Caki2 (cell line): ENCODE data around the gene SEC63. TPM values are rescaled to one million over a fixed set of nuclear protein-coding genes. Genes with fewer than 3 reads are reported as not detected.

Experiments used
- DNase-seq: peaks from one replicate; pipeline ENCODE4 v3.0.0-alpha.2; 2015; ENCODE audit warnings: low read depth
- in situ Hi-C: cut with HindIII; loops from 2 replicates; pipeline ENCODE4 v1.10.0; 2016; ENCODE audit warnings: low sequenced_read_pairs, low pct_unique_long_range_greater_than_20kb, mixed read lengths
- total RNA-seq: library from RNA; depleted of rRNA; stranded (reverse); fragments of >200 nt; shearing (Covaris generic); gene quantifications from 2 replicates; pipeline ENCODE4 v1.2.3, GENCODE V29; 2014; ENCODE audit warnings: low replicate concordance

The SEC63 gene
- total RNA-seq, 1 experiment from 2014 or later, result 6.6 TPM

DNA sequence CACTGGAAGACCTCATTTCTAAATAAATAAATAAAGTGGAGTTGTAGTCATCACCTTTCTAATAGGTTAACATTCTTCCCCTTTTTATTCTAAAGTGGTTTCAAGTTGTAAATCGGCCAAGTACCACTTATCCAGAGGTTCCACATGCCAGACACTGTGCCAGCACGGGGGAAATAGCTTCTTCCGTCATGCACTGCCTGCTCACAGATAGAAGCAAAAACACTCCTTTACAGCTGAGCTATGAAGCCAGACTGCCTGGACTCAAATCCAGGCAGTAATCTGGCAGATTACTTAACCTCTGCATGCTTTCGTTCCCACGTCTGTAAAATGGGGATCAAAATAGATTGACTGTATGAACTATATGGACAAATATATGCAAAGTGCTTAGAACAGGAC, 116.7 kb downstream of the SEC63 start:
- in situ Hi-C loops, result no loop called here
- no peak for DNase-seq

DNA sequence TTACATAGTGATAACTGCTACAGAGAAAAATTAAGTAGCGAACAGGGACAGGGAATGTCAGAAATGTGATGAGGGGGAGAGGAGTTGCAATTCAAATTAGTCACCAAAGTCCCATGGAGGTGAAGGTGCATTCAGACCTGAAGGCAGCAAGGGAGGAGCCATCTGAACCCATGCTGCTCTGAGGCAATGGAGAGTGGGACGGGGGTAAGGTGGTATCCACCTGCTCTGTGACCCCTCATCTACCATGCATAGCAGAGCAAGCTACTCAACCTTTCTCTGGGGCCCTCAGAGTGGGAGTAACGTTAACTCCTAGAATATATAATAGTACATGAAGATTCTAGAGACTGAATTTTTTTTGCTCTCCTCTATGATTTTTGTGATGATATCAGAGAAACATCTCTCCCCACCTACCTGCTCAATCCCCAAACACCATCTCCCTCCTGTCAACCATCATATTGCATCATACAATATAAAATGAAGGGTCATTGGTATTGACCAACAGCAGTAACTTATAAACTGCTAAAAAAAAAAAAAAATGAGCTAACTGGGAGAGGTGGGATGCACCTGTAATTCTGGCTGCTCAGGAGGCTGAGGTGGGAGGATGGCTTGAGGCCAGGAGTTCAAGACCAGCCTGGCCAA, 117.3 kb downstream of the SEC63 start:
- in situ Hi-C loops, result no loop called here
- no peak for DNase-seq

DNA sequence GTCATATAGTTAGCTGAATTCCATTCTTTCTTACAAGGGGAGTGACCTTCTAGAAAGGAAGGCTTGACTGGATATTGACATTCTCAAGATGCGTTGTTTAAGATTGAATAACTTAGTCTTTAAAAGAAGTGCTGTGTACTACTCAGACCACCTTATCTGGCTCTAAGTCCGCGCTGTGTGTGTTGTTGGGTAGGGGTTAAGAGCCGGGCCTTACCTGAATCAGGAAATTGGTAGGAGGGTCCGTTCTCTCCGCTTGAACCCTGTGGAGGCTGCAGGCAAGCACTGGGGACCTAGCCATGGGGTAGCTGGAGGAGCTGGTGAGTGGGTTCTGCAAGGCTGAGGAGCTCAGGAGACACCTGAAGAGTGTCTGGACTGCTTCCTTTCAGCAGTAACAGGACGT, 124.9 kb downstream of the SEC63 start:
- in situ Hi-C loops, result no loop called here
- no peak for DNase-seq

DNA sequence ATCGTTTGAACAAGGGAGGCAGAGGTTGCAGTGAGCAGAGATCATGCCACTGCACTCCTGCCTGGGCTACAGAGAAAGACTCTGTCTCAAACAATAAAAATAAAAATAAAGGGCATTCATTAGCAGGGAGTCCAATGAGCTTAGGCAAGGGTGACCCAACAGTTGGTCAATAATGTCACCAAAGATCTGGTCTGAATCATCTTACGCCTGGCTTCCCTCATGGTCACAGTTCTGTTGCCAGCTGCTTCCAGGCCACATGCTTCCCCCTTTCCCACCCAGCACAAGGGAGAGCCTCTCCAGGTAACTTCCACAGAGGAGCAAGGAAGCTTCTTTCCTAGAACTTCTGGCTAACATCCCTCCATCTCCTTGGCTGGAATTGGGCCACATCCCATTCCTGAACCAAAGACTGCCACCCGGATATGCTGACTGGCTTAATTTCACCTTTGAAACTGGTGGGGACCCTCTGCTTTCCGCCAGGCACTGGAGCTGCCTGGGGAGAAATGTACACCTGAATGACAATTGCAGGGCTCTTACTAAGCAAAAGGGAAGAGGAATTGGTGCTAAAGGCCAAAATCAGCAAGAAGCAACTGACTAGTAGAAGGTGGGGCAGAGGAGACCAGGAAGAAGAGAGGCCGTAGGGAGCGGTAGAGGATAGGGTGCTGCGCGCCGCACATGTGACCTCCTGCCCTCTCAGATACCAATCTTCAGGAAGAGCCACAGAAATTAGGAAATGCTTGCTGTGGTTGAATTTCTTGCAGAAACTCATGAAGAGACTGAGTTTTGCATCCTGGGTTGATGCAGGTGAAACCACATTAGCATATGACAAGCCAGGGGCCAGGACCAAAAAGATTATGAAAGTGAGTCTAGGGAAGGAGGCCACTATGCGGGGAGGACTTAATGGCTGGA, 125.6 kb downstream of the SEC63 start:
- DNase-seq, result no peak
- in situ Hi-C loops, result no loop called here

DNA sequence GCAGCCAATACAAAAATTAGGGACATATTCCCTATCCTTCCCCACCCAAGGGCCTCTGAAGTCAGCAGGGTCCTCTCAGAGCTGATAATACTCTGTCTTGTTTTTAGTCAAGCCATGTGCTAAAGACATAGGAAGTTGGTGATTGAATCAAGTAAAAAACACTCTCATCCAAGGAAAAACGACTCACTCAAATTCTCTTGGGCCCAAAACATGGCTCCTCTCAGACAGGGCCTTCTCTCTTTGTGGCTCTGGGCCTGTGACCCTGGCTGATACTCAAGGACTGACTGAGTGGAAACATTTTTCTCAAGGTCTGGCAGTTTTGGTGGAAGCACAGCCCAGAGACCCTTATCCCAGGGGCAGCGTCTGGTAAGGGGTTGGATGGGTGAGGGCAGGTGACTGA, 127.9 kb downstream of the SEC63 start:
- no peak for DNase-seq
- in situ Hi-C loops, result no loop called here

DNA sequence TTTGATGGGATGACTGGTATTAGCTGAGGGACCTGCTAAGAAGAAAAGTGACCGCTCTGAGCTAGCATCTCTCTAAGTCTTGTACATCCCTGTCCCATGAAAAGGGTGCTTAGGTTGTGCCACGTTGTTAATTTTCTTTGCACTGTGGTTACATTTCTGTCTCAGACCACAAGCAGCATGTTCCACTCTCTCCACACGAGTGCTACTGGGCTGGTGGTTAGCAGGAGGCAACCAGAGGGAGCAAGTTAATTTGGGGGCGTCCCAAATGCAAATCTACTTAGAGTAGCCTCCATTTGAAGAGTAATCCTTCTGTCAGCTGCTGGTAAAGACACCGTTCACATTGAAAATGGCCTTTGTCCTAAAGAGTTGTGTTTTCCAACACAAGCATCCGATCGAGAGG, 130.5 kb downstream of the SEC63 start:
- no peak for DNase-seq
- in situ Hi-C loops, result no loop called here

DNA sequence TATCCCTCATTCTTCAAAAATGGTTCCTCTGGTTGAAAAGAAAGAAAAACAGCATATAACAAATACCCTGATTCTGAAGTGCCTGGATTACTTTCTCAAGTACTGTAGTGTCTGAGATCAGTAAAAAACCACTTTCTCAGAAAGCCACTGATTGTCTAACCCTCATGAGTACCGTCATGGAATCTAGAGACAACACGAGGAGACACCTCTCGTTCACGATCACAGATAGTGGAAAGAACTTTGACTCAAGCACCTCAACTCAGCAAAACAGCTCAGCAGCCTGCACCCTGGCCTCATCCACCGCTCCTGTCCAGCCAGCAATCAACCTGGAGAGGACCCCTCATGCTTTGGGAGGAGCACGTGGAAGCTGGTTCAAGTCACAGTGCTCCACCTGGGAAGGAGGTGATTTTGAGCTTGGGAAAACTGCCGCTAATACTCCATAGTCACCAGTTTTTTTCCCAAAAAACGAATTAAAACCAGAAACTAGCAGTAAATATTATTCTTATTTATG, 134.9 kb downstream of the SEC63 start:
- in situ Hi-C loops, result no loop called here
- no peak for DNase-seq

DNA sequence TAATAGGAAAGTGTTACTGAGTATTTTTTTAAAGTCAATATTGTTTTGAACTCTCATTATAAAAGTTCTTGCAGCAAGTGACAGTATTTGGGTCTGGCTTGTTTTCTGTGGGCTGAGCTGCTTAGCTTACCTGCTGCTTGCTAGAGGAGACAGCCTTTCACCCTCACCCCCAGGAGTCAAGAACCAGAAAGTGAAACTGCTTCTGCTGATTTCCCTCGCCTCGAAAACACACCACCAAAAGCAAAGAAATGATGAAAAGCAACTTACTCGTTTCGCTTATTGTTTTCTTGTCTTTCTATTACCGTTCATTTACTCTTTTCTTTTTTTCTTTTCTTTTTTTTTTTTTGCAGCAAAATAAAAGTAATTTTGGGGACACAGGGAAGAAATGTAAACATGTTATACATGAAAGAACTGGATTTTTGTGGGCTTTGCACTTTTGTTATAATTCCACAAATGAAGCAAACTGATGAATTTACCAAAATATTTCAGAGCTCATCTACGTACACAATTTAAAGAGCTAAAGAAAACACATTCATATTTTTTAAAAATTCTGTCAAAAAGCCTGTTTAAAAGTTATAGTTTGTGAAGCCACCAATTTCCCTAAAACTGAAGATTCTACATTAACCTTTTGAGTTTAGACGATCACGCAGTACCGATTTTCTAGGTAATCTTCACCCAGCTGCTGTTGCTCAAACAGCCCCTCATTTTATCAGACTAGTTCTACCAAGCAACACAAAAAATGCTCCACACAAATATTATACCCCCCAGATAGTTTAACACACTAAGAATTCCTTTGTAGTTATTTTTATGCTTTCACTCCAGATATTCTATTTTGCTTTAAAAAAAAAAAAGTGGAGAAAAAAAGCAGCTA, 135.6 kb downstream of the SEC63 start:
- in situ Hi-C loops, result no loop called here
- DNase-seq, result no peak

DNA sequence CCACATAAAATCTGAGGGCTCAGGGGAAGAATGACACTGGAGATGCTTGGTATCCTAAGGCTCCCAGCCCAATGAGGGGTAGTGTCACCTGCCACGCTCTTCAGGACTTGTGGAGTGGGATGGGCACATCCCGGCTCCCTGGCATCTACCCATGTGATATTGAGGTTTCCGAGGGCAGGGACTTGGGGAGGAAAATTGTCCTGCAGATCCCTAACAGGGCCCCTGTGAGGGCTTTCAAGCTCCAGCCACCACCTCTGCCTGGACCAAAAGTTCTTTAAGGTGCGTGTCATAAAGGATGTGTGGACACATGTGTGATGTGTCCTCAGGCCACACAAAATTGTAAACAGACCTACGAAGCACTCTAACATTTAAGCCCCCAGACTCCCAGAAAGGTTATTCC, 136.4 kb downstream of the SEC63 start:
- DNase-seq, result no peak
- in situ Hi-C loops, result no loop called here

DNA sequence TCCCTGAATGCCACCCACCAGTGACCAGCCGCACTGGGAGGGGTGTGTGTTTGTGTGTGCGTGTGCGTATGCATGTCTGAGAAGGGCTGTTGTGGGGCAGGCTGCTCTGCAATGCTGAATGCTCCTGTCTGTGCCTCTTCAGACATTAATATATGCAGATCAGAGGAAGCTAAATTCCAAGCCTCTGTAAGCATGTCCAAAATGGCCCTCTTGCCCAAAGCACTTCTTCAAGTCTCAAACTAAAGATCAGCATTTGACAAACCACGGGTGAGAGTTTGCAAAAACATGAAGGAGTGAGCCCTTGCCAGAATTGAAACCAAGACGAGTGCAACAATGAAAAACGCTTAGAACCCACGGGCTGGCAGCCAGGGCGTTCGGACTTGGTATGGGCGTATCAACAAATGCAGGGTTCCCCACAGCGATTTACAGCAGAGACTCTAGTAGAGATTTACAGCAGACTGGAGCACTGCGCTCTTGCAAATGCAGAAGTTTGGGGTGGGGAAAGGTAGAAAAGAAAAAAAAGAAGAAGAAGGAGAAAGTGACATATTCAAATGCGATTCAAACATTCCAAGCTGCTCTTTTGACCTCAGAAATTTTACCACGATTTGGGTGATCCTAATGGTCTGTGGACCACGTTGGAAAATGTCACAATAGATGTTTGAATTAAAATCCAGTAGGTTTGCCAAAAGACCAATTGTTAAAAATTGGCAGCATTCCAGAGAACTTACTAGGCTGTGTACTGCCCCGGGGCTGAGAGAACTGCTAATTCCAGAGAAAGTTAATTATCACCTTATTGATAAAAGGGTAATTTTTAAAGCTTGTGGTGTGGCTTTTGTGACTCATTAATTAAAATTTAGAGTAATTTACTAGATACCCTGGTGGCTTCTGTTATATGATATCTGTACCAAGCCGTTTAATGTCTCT, 137.4 kb downstream of the SEC63 start:
- no peak for DNase-seq
- in situ Hi-C loops, result no loop called here

DNA sequence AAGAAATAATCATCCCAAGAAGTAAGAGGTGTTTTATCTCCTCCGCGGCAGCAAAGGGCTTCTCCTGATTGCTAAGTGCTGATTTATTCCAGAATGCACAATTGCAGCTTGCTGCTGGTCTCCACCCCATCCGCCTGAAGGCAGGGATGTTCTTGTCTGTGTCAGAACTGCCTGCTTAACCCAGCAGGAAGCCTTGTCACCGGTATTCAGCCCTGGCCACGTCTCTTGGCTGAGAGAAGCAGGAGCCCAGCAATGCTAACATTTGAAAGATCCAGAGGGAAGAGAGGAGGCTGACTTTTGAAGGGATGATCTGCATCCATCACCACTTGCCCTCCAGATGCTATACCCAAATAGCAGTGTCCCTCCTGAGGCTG, 138.1 kb downstream of the SEC63 start:
- DNase-seq, result no peak
- in situ Hi-C loops, result no loop called here

DNA sequence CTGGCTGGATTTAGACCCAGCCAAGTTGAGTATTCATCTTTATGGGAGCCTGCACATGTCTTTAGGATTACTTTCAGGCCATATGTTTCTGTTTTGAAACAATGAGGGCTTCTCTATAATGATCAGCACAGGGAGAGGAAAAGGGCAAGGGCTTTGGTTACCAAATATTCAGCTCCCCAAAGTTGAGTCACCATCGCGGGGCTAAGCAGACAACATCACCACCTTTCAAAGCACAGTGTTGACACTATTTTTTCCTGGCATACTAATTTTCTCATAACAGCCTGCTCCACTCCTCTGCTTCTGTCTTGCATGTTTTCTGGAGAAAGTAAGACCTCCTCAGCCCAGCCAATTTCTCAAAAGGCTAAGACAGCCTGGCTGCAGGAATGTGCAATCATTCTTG, 138.8 kb downstream of the SEC63 start:
- in situ Hi-C loops, result no loop called here
- DNase-seq, result no peak

DNA sequence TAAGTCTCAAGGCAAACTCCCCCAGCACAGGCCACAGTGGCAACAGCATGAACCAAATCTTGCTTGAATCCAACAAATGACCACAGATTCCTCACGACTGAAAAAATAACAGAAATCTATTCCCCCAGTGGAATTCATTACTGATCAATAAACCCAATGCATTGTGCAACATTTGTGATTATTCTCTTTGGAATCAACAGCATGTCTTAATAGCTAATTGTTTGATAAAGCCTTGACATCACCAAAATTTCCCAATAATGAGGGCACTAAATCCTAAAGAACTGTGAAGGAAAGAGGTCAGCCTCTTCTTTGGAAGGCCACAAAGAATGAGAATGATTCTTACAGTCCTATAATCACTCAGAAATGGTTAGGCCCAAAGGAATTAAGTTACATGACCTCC, 139.7 kb downstream of the SEC63 start:
- no peak for DNase-seq
- in situ Hi-C loops, result no loop called here

DNA sequence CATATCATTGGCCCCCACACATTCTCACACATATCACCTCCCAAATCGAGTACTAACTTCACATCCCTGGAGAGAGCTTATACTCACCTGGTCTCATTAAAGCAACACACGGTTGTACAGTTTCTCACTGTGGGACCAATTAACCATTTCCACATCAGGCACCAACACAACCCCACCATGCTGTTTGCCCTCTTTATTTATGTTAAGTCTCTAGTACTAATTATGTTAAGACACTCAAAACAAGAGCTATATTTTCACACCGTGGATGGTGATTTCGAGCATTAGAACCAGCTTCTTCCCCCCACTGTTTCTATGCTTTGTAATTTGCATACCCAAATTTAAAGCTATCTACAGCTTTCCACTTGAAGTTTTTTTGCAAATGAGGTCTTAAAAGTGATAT, 140.2 kb downstream of the SEC63 start:
- in situ Hi-C loops, result no loop called here
- DNase-seq, result no peak
